Kidney (tissue), 14 donors: ENCODE data around the gene SMARCC2. TPM values are rescaled to one million over a fixed set of nuclear protein-coding genes. Genes with fewer than 3 reads are reported as not detected.
"Not testable (repeated sequence)": the region's sequence is repeated elsewhere in the genome, so short reads cannot be mapped to it uniquely, and the experiment has no call there.

Experiments used
- DNase-seq, 5 donors: peaks; one replicate each; pipeline ENCODE4 v3.0.0-alpha.2; 2013 to 2020
- FAIRE-seq: peaks from 2 replicates; lab custom pipeline; 2012; peaks lifted over from hg19 to GRCh38; lab: Jason Lieb, UNC
- H3K27ac ChIP-seq, 2 donors: one replicate each; pipeline ENCODE4 v1.7.0; 2013; ENCODE audit warnings: low read depth in 2 of 2, low read length in 2 of 2, inconsistent platforms in 1 of 2
- H3K27me3 ChIP-seq: one replicate; pipeline ENCODE4 v1.7.1; 2013; ENCODE audit warnings: low read length, inconsistent platforms; ENCODE audit not compliant: control insufficient read depth, insufficient read depth
- H3K36me3 ChIP-seq, 3 donors: one replicate each; pipeline versions ENCODE4 v1.7.0 to v1.7.1; 2013; ENCODE audit warnings: low read length in 3 of 3, control low read depth in 1 of 3, inconsistent platforms in 1 of 3; ENCODE audit not compliant: insufficient read depth in 3 of 3, control insufficient read depth in 2 of 3
- H3K4me1 ChIP-seq, 3 donors: one replicate each; pipeline versions ENCODE4 v1.7.0 to v1.7.1; 2013; ENCODE audit warnings: low read length in 3 of 3, inconsistent platforms in 1 of 3, low read depth in 1 of 3; ENCODE audit not compliant: control insufficient read depth in 2 of 3, insufficient read depth in 2 of 3
- H3K4me3 ChIP-seq, 3 donors: one replicate each; pipeline versions ENCODE4 v1.7.0 to v1.8.1; 2013; ENCODE audit warnings: low read length in 3 of 3, control low read depth in 1 of 3, inconsistent platforms in 1 of 3
- H3K9ac ChIP-seq, 3 donors: one replicate each; pipeline versions ENCODE4 v1.7.0 to v1.7.1; 2013; ENCODE audit warnings: low read length in 3 of 3, control low read depth in 1 of 3, inconsistent platforms in 1 of 3
- H3K9me3 ChIP-seq, 3 donors: one replicate each; pipeline versions ENCODE4 v1.7.0 to v1.7.1; 2013; ENCODE audit warnings: low read length in 3 of 3, control low read depth in 1 of 3, inconsistent platforms in 1 of 3; ENCODE audit not compliant: control insufficient read depth in 2 of 3, insufficient read depth in 1 of 3
- CTCF ChIP-seq: IDR thresholded peaks from 3 replicates; pipeline ENCODE4 v1.5.1; 2012; ENCODE audit warnings: mild to moderate bottlenecking, moderate library complexity, borderline replicate concordance; ENCODE audit not compliant: insufficient read depth; ENCODE audit errors: extremely low read depth
- intact Hi-C: fragments of 100-400 bp; cut with DNase I; formaldehyde crosslinking; loops from one replicate; pipeline ENCODE4 v1.11.1; 2022
- polyA plus RNA-seq: library from polyadenylated mRNA; stranded (reverse); fragments of 350-450 nt; fragmentation: Illumina TruSeq; extraction: RNeasy Lipid Tissue Mini Kit (QIAGEN cat#74804); gene quantifications from one replicate; pipeline ENCODE4 v1.2.3, GENCODE V29; 2014; ENCODE audit warnings: low read depth, low replicate concordance; ENCODE audit not compliant: insufficient read depth
- total RNA-seq: library from RNA; stranded (reverse); fragmentation: NEBNext Ultra II Directional; extraction: Animal tissue kit (Norgen Biotek cat#: 25700); gene quantifications from one replicate; pipeline ENCODE4 v1.2.1, GENCODE V29; 2021
- donor health status: control.
- donor health status: control.
- donor health status: control.
- donor health status: control.
- donor health status: control.
- donor health status: DM: yes; HTN: yes; CAD: no.
- donor health status: Normal renal cell carcinoma (clear cell type).

SMARCC2 gene
- total and polyA plus RNA-seq, 2 donors from 2014 or later = 18.8 to 112 TPM

GRCh38 chr12:56197921-56198635 is 8.8 kb upstream of the SMARCC2 start:
- Histone ChIP-seq H3K9ac (no peak overlapping the region), H3K9me3 (no peaks in the 10 kb centered on the region), H3K4me3 (no peak overlapping the region), H3K36me3 (no peaks in the 10 kb centered on the region), H3K27me3 (no peaks in the 10 kb centered on the region), H3K27ac (no peak overlapping the region), H3K4me1 (no peaks in the 10 kb centered on the region)
- DNase-seq = no peak
- intact Hi-C loops = no loop called here
- FAIRE-seq = no peak
- TF ChIP-seq CTCF = no peak

- H3K4me1 ChIP-seq, FAIRE-seq, H3K36me3 ChIP-seq, H3K9ac ChIP-seq, H3K27ac ChIP-seq, H3K4me3 ChIP-seq, H3K27me3 ChIP-seq, intact Hi-C loops, H3K9me3 ChIP-seq: not testable (repeated sequence)
- DNase-seq = peak in 2 of 5 donors; percentile 29 to 65
These were observed 7.7 kb upstream of the SMARCC2 start for GRCh38 chr12:56196818-56197550.

GRCh38 chr12:56193025-56193578 is 3.8 kb upstream of the SMARCC2 start:
- Histone ChIP-seq H3K4me3 (peak overlapping the region in 2 of 3 donors; percentile 2 to 33), H3K9ac (no peak overlapping the region), H3K4me1 (peaks cover 0 to 11% (median 5%) of the 10 kb centered on the region in 3 donors), H3K9me3 (no peaks in the 10 kb centered on the region), H3K27me3 (no peaks in the 10 kb centered on the region), H3K27ac (no peak overlapping the region), H3K36me3 (no peaks in the 10 kb centered on the region)
- intact Hi-C loops = no loop called here
- FAIRE-seq (peak; percentile 88), DNase-seq (peak in 4 of 5 donors; percentile 68 to 95 (median 87))
- TF ChIP-seq CTCF = peak; percentile 75

- Histone ChIP-seq H3K9me3 (no peaks in the 10 kb centered on the region), H3K36me3 (no peaks in the 10 kb centered on the region), H3K27ac (no peak overlapping the region), H3K4me3 (no peak overlapping the region), H3K4me1 (peaks cover 0 to 16% (median 9%) of the 10 kb centered on the region in 3 donors), H3K27me3 (no peaks in the 10 kb centered on the region), H3K9ac (no peak overlapping the region)
- intact Hi-C loops = no loop called here
- FAIRE-seq (no peak), DNase-seq (no peak)
- TF ChIP-seq CTCF = no peak
These were observed 3.3 kb upstream of the SMARCC2 start for GRCh38 chr12:56192582-56192981.
